ENCODE measurements around the gene LTK. TPM values are rescaled to one million over a fixed set of nuclear protein-coding genes. Genes with fewer than 3 reads are reported as not detected.
A peak's percentile ranks its signal among the peaks of the same experiment; 100 is the strongest.

The LTK gene
- total and polyA plus RNA-seq, 2 of the 8 experiments (the other 6 are each of a cell fraction or from before 2014, with no cell fraction given), result 0.05 to 0.19 TPM

- Histone ChIP-seq H3K23me2 (ENCODE audit: low read depth, low read length) (peaks cover 2% of the 10 kb centered on the region; the same call in 1 of the 2 replicates), H4K8ac (ENCODE audit: extremely low read depth, insufficient read depth, low read length) (no peak overlapping the region), H2AK5ac (ENCODE audit: low read depth, low read length) (no peak overlapping the region), H4K5ac (ENCODE audit: insufficient read length, low read depth, low read length) (no peak overlapping the region), H3K4me1 (replicated peaks in 1 of 4; ENCODE audit: control insufficient read depth in 3 of 4, insufficient read depth in 4 of 4, low read length in 3 of 4) (no peaks in the 10 kb centered on the region), H3K27me3 (replicated peaks in 1 of 4; ENCODE audit: control insufficient read depth in 3 of 4, extremely low read depth in 1 of 4, insufficient read depth in 3 of 4, low read length in 3 of 4) (0 out of 7 replicates have a peak, but pooled peaks cover 0 to 3% (median 0%) of the 10 kb centered on the region in 4 experiments), H3K36me3 (ENCODE audit: control insufficient read depth in 2 of 4, insufficient read depth in 4 of 4, low read length in 3 of 4) (no peaks in the 10 kb centered on the region), H3K14ac (ENCODE audit: insufficient read length) (no peak overlapping the region), H2AFZ (ENCODE audit: low read length) (no peak overlapping the region), H3K23ac (ENCODE audit: insufficient read length) (no peak overlapping the region), H2BK5ac (ENCODE audit: low read depth, low read length) (no peak overlapping the region), H4K20me1 (replicated peaks in 1 of 2; ENCODE audit: control insufficient read depth in 1 of 2, insufficient read depth in 2 of 2, low read length in 2 of 2) (peaks cover 0 to 1% of the 10 kb centered on the region in 2 experiments), H3K4me2 (ENCODE audit: insufficient read depth in 1 of 2, low read depth in 2 of 2, low read length in 2 of 2) (no peak overlapping the region), H2BK120ac (replicated peaks; ENCODE audit: low read depth, low read length) (no peak overlapping the region), H3K79me1 (ENCODE audit: low read depth, low read length) (no peaks in the 10 kb centered on the region), H2BK12ac (ENCODE audit: low read depth, low read length) (no peak overlapping the region), H2BK15ac (ENCODE audit: low read length) (no peak overlapping the region), H3K27ac (ENCODE audit: low read depth, low read length) (no peak overlapping the region), H4K91ac (replicated peaks; ENCODE audit: insufficient read length, low read length) (no peak overlapping the region), H2BK20ac (ENCODE audit: low read length) (no peak overlapping the region), H3K79me2 (ENCODE audit: control insufficient read depth in 1 of 2, insufficient read depth in 2 of 2, low read length in 2 of 2) (no peaks in the 10 kb centered on the region), H3K4ac (replicated peaks; ENCODE audit: insufficient read length, low read depth, low read length) (no peak overlapping the region), H3K9ac (replicated peaks in 1 of 4; ENCODE audit: extremely low read depth in 1 of 4, low read depth in 3 of 4, low read length in 3 of 4) (no peak overlapping the region), H3K18ac (ENCODE audit: extremely low read depth, low read length) (no peak overlapping the region), H3K56ac (replicated peaks; ENCODE audit: insufficient read length, low read depth, low read length) (no peak overlapping the region), H3K4me3 (ENCODE audit: extremely low read depth in 1 of 4, insufficient read depth in 2 of 4, low read depth in 3 of 4, low read length in 4 of 4) (no peak overlapping the region), H3K9me3 (ENCODE audit: insufficient read depth in 2 of 2, low read depth in 1 of 2, low read length in 1 of 2) (no peaks in the 10 kb centered on the region)
- no peak for DNase-seq (ENCODE audit: low read depth in 1 of 2, low spot score in 2 of 2)
- ChIA-PET CTCF (ENCODE audit: partially characterized antibody) (interaction anchor here (0.7 kb wide), 1 partner anchor 11 kb away, joined by 3 read pairs; no protein-coding TSS in a partner anchor), POLR2A (ENCODE audit: partially characterized antibody) (interaction anchor here (2.9 kb wide), 1 partner anchor 11 kb away, joined by 9 read pairs; no protein-coding TSS in a partner anchor)
- WGBS, 2 experiments (ENCODE audit: extremely low coverage in 1 of 2, insufficient coverage in 1 of 2, insufficient read length in 1 of 2, insufficient replicate concordance in 2 of 2, low coverage in 1 of 2, low lambda C conversion rate in 2 of 2, missing lambda C conversion rate in 1 of 2), result 89% methylated on average over 9 of the region's 9 CpGs; no CpG with 5 or more reads in 1 of the 2 experiments
- TF ChIP-seq ZNF274 (IDR thresholded peaks at IDR 0.05; ENCODE audit: borderline replicate concordance, extremely low read depth, low read length) (no peak), CHD1 (IDR thresholded peaks at IDR 0.05; ENCODE audit: low read depth, low read length) (no peak), CEBPB (IDR thresholded peaks at IDR 0.05; ENCODE audit: low read depth, low read length) (0 out of 2 replicates have a peak, but pooled peaks have one; percentile 19)
- no peak for FAIRE-seq
Measured at GRCh38 chr15:41550066-41550775, 36.6 kb upstream of the LTK start.

Data from H1 (cell line).